ENCODE measurements around the gene MBNL2.

The MBNL2 gene

DNA sequence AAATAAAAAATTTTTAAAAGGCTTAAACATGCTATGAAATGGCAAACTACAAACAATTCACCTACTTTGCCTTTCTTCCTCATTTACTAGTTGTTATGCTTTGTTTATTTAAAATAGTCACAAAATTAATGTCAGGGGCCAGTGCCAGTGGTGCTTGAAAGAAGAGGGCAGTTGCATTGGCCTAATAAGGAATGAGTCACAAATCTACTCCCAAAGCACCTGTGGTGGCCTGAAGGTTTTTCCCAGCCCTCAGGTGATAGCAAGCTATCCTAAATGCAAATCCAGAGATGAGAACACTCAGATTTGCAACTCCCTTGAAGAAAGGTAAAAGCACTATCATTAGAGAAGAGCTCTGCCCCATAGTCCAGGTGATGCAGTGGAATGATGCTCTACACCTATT, 103.6 kb downstream of the MBNL2 start:
- H3K4me1 Mint-ChIP-seq = peaks cover 20% of the 10 kb centered on the region
- DNase-seq (ENCODE audit: low spot score in 2 of 2) (no peak), ATAC-seq (ENCODE audit: low read depth) (no peak)
- H3K9me3 Mint-ChIP-seq = no peaks in the 10 kb centered on the region
- peaks cover 12% of the 10 kb centered on the region for H3K36me3 Mint-ChIP-seq
- no peak overlapping the region for H3K4me3 Mint-ChIP-seq
- no peak overlapping the region for H3K27ac Mint-ChIP-seq
- no peaks in the 10 kb centered on the region for H3K27me3 Mint-ChIP-seq

DNA sequence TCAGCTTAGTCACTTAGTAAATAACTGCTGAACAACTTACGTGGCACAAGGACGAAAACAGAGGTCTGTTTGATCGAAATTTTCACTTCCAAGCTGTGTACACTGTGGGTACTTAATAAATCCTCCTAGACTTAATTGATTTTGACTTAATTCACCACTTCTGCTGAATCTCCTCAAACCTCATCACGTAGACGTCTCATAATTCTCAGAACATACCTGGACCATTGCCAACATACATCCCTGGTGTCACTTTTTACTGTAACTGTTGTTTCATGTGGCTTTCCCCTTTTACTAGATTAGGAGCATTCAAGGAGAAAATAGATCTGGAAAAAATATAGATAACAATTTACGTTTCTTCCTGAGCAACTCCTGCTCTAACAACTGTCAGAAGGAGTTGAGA, 105.0 kb downstream of the MBNL2 start:
- Mint-ChIP-seq H3K27ac (no peak overlapping the region), H3K9me3 (no peaks in the 10 kb centered on the region), H3K4me3 (no peak overlapping the region), H3K36me3 (peaks cover 10% of the 10 kb centered on the region), H3K27me3 (no peaks in the 10 kb centered on the region), H3K4me1 (peaks cover 16% of the 10 kb centered on the region)
- ATAC-seq (ENCODE audit: low read depth) (no peak), DNase-seq (ENCODE audit: low spot score in 2 of 2) (no peak)

DNA sequence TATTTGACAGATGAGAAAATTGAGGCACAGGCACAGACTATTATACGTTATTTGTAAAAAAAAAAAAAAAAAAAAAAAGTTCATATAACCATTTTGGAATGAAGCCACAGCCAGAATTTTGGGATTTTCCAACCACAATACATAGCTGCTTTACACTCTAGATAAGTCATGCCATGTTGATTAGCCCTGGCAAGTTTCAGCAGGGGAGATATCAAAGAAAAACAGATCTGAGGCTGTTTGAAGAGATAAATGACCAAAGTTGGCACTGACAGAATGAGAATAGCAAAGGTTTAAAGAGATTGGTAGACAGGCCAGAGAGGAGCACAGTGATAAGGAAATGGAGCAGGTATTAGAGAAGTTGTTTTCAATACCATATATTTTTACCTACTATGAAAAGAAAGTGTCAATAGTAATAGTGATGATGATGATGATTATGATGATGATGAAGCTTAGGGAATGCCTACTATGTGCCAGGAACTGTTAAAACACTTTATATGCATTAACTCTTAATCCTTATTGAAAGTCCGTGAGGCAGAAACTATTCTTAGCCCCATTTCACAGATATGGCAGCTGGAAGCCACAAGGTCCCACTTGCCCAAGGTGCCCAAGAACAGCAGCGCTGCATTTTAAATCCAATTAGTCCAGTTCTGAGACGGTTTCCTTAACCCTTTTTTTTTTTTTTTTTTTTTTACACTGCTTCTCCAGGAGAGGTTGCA, 105.5 kb downstream of the MBNL2 start:
- no peak overlapping the region for H3K27ac Mint-ChIP-seq
- H3K9me3 Mint-ChIP-seq = no peaks in the 10 kb centered on the region
- DNase-seq (ENCODE audit: low spot score in 2 of 2) = no peak
- no peaks in the 10 kb centered on the region for H3K27me3 Mint-ChIP-seq
- peaks cover 10% of the 10 kb centered on the region for H3K36me3 Mint-ChIP-seq
- H3K4me3 Mint-ChIP-seq = no peak overlapping the region
- peaks cover 13% of the 10 kb centered on the region for H3K4me1 Mint-ChIP-seq
- ATAC-seq (ENCODE audit: low read depth) = no peak

DNA sequence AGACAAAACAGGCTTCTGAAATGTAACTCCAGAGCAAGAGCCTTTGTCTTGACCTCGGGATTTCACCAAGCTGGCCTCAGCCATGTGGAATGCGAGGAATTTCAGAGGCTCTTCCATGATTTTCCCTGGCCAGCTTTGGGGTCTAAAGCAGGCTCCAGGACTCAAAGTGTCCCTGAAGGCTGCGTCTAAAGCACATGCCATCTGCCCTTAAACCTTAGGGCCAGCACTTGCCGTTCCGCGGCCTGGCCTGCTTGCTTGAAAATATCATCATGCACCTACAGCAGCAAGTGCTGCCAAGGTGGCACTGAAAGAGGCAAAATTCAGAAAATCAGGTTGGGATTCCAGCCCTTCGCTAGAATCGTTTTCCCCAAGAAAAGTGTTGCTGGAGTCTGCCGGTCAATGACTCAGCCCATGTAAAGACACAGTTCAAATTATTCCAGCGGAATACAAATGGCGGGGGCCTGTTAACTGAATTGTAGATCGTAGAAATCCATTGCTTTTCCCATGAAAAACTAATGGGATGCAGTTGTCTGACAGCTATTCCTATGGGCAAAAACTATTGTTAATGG, 106.2 kb downstream of the MBNL2 start:
- no peak for ATAC-seq (ENCODE audit: low read depth)
- Mint-ChIP-seq H3K4me1 (peaks cover 12% of the 10 kb centered on the region), H3K27me3 (no peaks in the 10 kb centered on the region), H3K27ac (no peak overlapping the region), H3K4me3 (no peak overlapping the region), H3K9me3 (no peaks in the 10 kb centered on the region), H3K36me3 (peaks cover 10% of the 10 kb centered on the region)
- DNase-seq (ENCODE audit: low spot score in 2 of 2) = no peak

DNA sequence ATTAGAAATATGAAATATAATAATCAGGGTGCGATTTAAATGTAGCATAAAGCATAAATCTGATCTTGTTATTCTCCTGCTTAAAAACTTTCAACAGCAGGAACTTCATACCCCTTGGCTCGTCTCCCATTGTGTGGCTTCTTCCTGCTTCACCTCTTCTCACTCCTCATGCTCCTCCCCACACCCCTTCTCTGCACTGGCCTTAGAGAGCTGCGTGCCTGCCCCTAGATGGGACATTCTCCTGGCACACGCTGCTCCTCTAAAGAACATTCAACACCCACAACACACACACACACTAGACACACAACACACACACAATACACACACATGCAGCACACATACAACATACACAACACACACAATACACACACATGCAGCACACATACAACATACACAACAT, 107.2 kb downstream of the MBNL2 start:
- no peaks in the 10 kb centered on the region for H3K27me3 Mint-ChIP-seq
- H3K27ac Mint-ChIP-seq = no peak overlapping the region
- ATAC-seq (ENCODE audit: low read depth) (no peak), DNase-seq (ENCODE audit: low spot score in 2 of 2) (no peak)
- H3K4me1 Mint-ChIP-seq = peaks cover 12% of the 10 kb centered on the region
- no peak overlapping the region for H3K4me3 Mint-ChIP-seq
- H3K36me3 Mint-ChIP-seq = peaks cover 10% of the 10 kb centered on the region
- no peaks in the 10 kb centered on the region for H3K9me3 Mint-ChIP-seq

DNA sequence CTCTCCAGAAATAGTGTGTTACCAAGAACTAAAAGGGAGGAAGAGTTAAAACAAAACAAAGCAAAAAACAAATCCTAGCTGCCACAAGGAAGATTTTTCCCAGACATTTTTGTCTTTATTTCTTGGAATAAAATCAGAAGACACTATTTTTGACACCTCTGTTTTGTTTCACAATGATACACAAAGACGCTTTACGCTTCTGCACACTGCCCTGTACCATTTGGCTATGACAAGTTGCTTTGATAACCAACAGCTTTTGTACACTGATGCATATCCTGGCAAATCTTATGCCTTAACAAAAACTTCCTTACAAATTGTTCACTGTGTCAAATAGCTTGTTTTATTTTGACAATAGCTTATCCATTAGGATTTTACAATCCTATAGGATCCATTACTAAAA, 108.3 kb downstream of the MBNL2 start:
- no peaks in the 10 kb centered on the region for H3K9me3 Mint-ChIP-seq
- ATAC-seq (ENCODE audit: low read depth) = no peak
- H3K27me3 Mint-ChIP-seq = no peaks in the 10 kb centered on the region
- H3K36me3 Mint-ChIP-seq = peaks cover 8% of the 10 kb centered on the region
- H3K4me1 Mint-ChIP-seq = peaks cover 12% of the 10 kb centered on the region
- H3K27ac Mint-ChIP-seq = no peak overlapping the region
- no peak overlapping the region for H3K4me3 Mint-ChIP-seq
- DNase-seq (ENCODE audit: low spot score in 2 of 2) = no peak

DNA sequence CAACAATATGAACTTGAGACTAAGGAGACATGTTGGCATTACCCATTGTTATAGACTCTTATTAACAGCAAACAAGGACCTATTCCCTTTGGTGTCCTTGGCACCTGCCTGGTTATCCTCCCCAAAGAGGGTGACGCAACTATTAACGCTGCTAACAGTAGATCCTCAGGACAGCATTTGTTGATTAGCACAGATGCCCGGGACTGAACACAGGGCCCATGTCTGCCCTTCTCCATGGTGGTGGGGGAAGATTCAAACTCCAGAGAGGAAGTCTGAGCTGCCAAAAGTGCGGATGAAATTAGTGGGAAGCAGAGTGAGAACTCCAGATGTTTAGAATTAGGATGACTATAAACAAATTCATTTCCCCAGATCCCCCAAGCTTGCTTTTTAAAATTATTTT, 110.6 kb downstream of the MBNL2 start:
- Mint-ChIP-seq H3K36me3 (peaks cover 13% of the 10 kb centered on the region), H3K27ac (no peak overlapping the region), H3K4me1 (peaks cover 9% of the 10 kb centered on the region), H3K27me3 (no peaks in the 10 kb centered on the region), H3K4me3 (no peak overlapping the region), H3K9me3 (no peaks in the 10 kb centered on the region)
- DNase-seq (ENCODE audit: low spot score in 2 of 2) = no peak
- no peak for ATAC-seq (ENCODE audit: low read depth)

DNA sequence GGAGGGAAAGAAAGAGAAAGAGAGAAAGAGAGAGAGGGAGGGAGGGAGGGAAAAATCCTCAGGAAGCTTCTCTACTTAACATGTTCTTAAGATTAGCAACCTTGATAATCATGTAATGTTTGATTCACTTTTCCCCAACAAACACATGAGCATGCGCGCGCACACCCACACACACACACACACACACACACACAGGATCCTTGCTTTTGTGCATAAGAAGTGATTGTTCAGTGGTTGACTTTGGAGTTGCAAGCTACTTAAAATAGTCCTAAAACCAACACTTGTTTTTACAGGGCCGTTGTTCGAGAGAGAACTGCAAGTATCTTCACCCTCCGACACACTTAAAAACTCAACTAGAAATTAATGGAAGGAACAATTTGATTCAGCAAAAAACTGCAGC, 111.8 kb downstream of the MBNL2 start:
- ATAC-seq (ENCODE audit: low read depth) = no peak
- Mint-ChIP-seq H3K9me3 (no peaks in the 10 kb centered on the region), H3K4me3 (no peak overlapping the region), H3K27ac (peak overlapping the region; percentile 43), H3K36me3 (peaks cover 13% of the 10 kb centered on the region), H3K27me3 (no peaks in the 10 kb centered on the region), H3K4me1 (peaks cover 9% of the 10 kb centered on the region)
- no peak for DNase-seq (ENCODE audit: low spot score in 2 of 2)

DNA sequence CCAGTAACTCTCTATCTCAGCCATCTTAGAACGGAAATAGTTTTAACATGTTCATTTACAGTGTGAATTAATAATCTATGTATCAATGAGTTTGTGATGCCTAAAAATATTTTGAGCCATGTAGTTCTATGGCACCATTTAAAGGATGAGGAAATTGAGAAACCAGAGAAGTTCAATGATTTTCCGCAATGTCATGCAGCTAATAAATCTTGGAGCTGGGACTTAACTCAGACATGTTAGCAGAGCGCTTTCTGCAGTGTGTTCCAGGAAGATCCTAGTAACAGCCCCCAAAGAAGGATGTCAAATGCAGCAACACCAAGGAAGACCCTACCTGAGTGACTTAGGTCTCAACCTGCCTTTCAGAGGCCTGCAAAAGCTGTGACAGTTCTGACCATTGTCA, 112.6 kb downstream of the MBNL2 start:
- ATAC-seq (ENCODE audit: low read depth) (no peak), DNase-seq (ENCODE audit: low spot score in 2 of 2) (no peak)

DNA sequence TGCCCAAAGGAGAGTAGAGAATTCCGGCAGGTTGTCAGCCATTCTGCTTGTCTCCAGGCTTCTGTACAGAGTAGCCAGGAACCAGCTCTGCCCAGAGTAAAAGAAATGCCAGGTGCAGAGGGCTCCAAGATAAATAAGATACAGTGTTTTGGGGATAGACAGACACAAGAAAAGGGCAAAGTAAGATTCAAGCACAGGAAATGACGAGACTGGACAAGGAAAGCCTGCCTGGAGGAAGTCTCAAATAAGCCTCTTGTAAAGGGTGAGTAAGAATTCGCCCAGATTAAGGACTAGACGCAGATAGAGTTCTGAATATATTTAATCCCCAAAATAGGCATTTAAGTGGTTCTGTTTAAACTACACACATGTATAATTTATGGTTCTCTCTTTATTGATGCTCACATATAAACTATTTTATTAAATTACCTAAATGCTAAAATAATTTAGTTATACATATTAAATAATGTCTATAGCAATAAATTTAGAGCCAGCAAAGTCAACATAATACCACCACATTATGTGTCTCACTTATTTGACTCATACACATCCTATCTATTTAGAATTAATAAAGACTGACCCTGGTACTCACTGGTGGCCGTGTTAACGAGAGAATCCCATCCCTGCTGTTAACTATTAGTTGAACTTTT, 113.5 kb downstream of the MBNL2 start:
- Mint-ChIP-seq H3K27me3 (no peaks in the 10 kb centered on the region), H3K9me3 (no peaks in the 10 kb centered on the region), H3K27ac (no peak overlapping the region), H3K4me3 (no peak overlapping the region), H3K4me1 (peaks cover 3% of the 10 kb centered on the region), H3K36me3 (peaks cover 9% of the 10 kb centered on the region)
- ATAC-seq (ENCODE audit: low read depth) = no peak
- no peak for DNase-seq (ENCODE audit: low spot score in 2 of 2)

More for the DNA sequence above, 112.6 kb downstream of the MBNL2 start:
- H3K4me3 Mint-ChIP-seq = no peak overlapping the region
- H3K36me3 Mint-ChIP-seq = peaks cover 12% of the 10 kb centered on the region
- H3K27me3 Mint-ChIP-seq = no peaks in the 10 kb centered on the region
- H3K4me1 Mint-ChIP-seq = peaks cover 5% of the 10 kb centered on the region
- H3K27ac Mint-ChIP-seq = no peak overlapping the region
- H3K9me3 Mint-ChIP-seq = no peaks in the 10 kb centered on the region

DNA sequence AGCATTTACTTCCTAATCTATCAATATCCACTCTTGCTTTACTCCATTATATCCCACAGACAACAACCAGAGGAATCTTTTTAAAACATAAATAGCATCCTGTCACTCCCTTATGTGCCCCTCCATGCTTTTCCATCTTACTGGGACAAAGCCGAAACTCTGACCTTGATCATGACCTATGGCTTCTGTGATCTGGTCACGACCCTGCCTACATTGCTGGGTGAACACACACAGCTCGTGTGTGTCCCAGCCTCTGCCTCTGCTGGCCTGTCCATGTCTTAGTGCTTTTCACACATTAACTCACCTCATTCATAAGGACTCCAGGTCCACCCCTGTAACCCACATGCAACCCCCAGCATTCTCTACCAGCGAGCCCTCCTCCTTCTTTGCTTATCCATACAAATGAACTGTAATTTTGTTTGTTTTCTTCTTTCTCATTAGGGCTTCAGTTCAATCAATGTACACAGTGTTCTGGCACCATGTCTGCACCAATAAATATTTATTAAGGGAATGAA, 115.9 kb downstream of the MBNL2 start:
- no peak for DNase-seq (ENCODE audit: low spot score in 2 of 2)
- H3K9me3 Mint-ChIP-seq = no peaks in the 10 kb centered on the region
- peaks cover 11% of the 10 kb centered on the region for H3K36me3 Mint-ChIP-seq
- no peak overlapping the region for H3K27ac Mint-ChIP-seq
- H3K27me3 Mint-ChIP-seq = no peaks in the 10 kb centered on the region
- no peak for ATAC-seq (ENCODE audit: low read depth)
- no peak overlapping the region for H3K4me3 Mint-ChIP-seq
- H3K4me1 Mint-ChIP-seq = peaks cover 3% of the 10 kb centered on the region

DNA sequence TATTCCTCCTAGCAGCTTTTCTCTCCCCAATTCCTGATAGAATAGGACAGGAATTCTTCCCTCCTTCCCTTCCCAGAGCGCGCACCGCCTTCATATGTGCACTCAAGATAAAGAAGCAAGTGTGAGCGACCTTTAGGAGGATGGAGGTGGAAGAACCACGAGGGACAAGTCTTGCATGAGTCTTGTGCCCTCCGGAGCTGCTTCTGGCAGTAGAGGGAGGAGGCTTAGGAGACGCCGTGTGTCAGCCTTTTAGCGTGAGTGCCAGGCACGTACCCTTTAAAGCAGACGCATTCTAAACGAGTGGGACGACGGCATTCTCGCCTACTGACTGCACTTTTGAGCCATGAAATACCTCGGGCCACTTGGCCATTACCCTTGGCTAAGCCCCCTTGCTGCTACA, 116.4 kb downstream of the MBNL2 start:
- no peaks in the 10 kb centered on the region for H3K9me3 Mint-ChIP-seq
- no peaks in the 10 kb centered on the region for H3K27me3 Mint-ChIP-seq
- no peak overlapping the region for H3K27ac Mint-ChIP-seq
- no peak for DNase-seq (ENCODE audit: low spot score in 2 of 2)
- H3K4me3 Mint-ChIP-seq = no peak overlapping the region
- peaks cover 14% of the 10 kb centered on the region for H3K36me3 Mint-ChIP-seq
- H3K4me1 Mint-ChIP-seq = peaks cover 2% of the 10 kb centered on the region
- ATAC-seq (ENCODE audit: low read depth) = no peak

DNA sequence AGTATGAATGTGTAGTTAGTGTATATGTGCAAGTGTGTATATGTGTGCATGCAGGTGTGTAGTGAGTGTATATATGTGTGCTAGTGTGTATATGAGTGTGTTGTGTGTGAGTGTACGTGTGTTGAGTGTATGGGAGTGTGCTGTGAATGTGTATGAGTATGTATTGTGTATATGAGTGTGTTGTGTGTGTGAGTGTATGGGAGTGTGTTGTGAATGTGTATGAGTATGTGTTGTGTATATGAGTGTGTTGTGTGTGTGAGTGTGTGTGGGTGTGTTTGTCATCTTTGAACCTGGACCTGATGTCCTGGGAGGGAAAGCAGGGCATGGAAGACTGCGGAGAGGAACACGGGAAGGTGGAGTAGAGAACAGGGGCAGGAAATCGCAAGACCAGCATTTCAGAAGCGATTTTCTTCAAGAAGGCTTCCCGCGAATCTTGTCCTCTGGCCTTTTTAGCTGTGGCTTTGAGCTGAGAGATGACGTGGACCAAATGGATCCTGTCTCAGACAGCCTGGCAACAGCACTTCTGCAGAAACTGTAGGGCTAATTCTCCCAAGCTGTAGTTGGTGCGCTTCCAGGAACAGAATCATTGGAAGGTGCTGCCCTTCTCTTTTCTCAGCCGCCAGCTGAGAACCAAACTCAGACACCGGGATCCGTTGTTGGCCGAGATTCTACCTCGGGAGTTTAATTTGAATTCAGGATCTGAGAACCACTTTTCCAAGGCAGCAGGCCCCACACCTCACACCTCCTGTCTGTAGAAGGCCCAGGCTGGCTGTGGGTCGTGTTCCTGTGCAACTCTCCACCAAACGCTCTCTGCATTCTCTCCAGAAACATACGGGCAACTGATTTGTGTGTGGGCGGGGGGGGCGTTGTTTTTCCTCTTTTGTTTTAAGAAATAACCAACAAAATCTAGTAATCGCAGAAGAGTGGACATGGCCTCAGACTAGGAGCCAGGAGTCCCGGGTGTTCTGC, 117.2 kb downstream of the MBNL2 start:
- H3K4me3 Mint-ChIP-seq = no peak overlapping the region
- H3K4me1 Mint-ChIP-seq = no peaks in the 10 kb centered on the region
- no peaks in the 10 kb centered on the region for H3K27me3 Mint-ChIP-seq
- H3K27ac Mint-ChIP-seq = no peak overlapping the region
- ATAC-seq (ENCODE audit: low read depth) (no peak), DNase-seq (ENCODE audit: low spot score in 2 of 2) (no peak)
- H3K9me3 Mint-ChIP-seq = no peaks in the 10 kb centered on the region
- H3K36me3 Mint-ChIP-seq = peaks cover 13% of the 10 kb centered on the region

All from memory B cell (primary cell).